ENCODE results near the gene HAUS5.

DNA sequence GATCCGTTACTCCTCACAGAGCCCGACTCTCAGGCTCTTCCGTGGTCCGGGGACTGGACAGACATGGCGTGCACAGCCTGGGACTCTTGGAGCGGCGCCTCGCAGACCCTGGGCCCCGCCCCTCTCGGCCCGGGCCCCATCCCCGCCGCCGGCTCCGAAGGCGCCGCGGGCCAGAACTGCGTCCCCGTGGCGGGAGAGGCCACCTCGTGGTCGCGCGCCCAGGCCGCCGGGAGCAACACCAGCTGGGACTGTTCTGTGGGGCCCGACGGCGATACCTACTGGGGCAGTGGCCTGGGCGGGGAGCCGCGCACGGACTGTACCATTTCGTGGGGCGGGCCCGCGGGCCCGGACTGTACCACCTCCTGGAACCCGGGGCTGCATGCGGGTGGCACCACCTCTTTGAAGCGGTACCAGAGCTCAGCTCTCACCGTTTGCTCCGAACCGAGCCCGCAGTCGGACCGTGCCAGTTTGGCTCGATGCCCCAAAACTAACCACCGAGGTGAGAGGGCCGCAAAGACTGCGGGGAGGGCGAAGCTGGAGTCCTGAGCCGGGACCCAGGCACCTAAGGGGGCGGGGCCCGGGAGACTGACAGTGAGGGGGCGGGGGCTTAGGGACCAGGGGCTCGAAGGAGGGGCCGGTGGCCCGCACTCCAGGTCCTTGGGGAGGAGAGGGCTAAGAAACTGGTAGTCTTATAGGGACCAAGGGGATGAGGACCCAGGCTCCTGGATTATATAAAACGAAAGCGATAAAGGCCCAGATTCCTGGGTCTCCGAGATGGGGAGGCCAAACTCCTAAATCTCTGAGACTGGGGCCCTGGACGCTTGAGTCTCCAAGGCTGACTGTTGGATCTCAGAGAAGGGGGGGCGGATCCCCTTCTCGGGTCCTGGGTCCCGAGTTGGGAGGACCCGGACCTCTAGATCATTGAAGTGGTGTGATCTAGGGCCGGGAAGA lies 31.0 kb downstream of the HAUS5 start:
- TF ChIP-seq, protein P1, sequence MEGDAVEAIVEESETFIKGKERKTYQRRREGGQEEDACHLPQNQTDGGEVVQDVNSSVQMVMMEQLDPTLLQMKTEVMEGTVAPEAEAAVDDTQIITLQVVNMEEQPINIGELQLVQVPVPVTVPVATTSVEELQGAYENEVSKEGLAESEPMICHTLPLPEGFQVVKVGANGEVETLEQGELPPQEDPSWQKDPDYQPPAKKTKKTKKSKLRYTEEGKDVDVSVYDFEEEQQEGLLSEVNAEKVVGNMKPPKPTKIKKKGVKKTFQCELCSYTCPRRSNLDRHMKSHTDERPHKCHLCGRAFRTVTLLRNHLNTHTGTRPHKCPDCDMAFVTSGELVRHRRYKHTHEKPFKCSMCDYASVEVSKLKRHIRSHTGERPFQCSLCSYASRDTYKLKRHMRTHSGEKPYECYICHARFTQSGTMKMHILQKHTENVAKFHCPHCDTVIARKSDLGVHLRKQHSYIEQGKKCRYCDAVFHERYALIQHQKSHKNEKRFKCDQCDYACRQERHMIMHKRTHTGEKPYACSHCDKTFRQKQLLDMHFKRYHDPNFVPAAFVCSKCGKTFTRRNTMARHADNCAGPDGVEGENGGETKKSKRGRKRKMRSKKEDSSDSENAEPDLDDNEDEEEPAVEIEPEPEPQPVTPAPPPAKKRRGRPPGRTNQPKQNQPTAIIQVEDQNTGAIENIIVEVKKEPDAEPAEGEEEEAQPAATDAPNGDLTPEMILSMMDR (IDR thresholded peaks at IDR 0.05; ENCODE audit: low read length), result no peak
- no peak for TF ChIP-seq EZH2 (IDR thresholded peaks at IDR 0.05; ENCODE audit: borderline replicate concordance, low read length)

All from OCI-LY1 (cell line).